AG08396 (cell line): Measurements from ENCODE around the gene TNN.
A peak's percentile ranks its signal among the peaks of the same experiment; 100 is the strongest.

Source experiments
- DNase-seq: peaks from one replicate; pipeline ENCODE4 v3.0.0; 2012; ENCODE audit warnings: low spot score, mixed read lengths

The TNN gene

DNA sequence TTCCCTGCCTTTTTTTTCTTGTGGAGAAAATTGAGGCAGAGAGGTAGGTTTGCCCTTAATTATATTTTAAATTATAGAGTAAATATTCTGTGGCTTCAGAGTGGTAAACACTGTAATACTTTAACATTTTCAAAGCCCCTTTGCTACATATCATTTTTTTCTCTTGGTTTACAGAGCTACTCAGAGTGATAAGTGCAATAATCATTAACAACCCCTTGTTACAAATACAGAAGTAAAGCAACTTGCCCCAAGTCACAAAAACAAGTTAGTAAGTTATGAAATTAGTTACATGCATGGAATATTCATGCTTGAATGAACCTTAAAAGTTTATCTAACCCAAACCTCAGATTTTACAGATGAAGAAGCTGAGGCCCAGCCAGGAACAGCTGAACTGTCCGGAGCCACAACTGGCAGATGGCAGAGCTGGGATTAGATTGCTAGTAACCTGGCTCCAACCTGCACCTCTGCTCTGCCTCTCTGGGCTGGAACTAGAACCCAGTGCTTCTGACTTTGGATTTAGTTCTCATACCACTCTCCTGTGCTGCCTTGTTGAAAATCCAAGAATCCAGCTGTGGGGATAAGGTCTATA is 48.7 kb downstream of the TNN start:
- DNase-seq: no peak

DNA sequence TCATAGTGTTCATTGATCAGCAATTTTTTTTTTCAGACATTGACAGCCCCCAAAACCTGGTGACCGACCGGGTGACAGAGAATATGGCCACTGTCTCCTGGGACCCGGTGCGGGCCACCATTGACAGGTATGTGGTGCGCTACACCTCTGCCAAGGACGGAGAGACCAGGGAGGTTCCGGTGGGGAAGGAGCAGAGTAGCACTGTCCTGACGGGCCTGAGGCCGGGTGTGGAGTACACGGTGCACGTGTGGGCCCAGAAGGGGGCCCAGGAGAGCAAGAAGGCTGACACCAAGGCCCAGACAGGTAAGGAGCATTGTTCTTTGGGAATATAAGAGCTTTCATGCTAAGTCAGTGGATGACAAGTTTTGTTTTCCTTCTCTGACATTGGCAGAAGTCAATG is 49.3 kb downstream of the TNN start:
- no peak for DNase-seq

DNA sequence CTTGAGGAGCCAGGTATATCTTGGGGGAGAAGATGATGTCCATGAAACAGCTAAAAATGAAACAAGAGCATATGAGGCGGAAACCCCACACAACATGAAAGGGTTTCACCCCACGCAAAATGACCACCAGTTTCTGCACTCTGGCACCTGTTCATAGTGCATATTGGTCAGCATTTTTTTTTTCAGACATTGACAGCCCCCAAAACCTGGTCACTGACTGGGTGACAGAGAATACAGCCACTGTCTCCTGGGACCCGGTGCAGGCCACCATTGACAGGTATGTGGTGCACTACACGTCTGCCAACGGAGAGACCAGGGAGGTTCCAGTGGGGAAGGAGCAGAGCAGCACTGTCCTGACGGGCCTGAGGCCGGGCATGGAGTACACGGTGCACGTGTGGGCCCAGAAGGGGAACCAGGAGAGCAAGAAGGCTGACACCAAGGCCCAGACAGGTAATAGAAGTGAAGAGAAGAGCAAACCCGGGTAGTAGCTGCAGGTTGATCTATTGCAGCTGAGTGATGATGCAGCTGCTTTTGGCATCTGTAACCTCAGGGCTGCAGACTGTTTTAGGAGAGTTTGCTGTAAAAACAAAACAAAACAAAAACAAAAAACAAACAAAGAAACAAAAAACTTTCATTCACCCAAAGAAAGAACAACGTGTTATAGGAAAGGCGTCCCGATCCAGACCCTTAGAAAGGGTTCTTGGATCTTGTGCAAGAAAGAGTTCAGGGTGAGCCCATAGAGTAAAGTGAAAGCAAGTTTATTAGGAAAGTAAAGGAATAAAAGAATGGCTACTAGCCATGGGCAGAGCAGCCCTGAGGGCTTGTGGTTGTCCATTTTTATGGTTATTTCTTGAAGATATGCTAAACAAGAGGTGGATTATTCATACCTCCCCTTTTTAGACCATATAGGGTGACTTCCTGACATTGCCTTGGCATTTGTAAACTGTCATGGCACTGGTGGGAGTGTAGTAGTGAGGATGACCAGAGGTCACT is 51.0 kb downstream of the TNN start:
- no peak for DNase-seq

DNA sequence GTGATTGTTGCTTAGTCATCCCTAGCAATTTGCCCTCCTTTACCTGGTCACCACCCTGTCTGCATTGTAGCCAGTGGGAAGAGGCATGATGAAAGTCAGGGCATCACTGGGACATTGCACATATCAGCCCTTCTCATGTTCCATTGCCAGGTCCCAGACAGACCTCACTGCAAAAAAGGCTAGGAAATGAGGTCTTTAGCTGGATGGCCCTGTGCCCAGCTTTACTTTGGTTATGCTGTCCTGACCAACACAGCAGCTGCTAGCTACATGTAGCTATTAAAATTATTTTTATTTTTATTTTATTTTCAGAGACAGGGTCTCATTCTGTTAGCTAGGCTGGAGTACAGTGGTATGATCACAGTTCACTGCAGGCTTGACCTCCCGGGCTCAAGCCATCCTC is 52.9 kb downstream of the TNN start:
- DNase-seq: no peak

DNA sequence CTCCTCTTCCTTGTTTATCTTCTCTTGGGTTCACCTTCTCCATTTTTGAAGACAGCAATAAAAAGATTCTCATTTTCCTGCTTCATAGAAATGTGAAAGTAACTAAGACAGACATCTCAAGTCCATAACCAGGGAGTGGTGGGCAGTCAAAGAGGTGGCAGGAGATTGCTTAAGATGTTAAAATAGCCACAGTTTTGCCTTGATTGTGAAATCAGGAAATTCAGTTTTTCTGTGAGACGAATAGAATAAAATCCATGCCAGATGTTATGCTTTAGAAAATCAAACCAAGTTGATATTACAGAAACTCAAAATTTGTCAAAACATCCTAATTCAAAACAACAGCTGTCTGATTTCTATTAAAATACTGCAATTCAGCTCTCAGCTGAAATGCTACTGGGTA is 57.2 kb downstream of the TNN start:
- no peak for DNase-seq

DNA sequence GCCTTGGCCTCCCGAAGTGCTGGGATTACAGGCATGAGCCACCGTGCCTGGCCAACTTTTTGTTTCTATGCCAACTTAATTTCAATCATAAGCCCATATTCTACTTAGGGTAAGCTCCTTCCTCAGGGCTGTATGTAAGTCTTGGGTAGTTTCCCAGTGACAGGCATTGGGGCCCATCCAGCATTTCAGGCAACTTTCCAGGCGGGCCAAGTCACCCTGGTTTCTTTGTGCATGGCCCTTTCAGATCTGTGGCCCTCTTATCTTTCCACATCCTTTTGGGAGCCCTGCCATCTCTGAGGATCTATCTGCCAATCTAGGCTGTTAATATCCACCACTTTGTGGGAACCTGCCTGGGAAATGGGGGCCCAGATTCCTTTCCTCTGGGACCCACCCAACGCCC is 58.7 kb downstream of the TNN start:
- DNase-seq: no peak

DNA sequence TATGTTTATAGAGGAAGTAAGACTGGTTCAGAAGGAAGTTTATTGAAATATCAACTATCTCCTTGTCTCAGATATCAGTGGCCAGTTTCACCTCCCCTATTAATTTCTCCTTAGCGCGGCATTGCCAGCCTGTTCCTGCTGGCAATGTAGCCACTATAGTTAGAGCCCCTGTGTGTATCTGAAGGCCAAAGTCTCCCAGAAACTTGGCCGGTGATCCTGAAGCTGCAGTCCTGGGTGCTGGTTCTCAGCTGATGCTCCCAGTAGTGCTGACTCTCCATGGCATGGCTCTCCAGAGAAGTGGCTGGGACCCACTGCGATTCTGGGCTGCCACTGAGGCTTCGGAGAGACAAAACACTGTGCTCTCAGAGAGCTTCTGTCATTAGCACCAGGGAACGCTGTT is 59.9 kb downstream of the TNN start:
- no peak for DNase-seq

DNA sequence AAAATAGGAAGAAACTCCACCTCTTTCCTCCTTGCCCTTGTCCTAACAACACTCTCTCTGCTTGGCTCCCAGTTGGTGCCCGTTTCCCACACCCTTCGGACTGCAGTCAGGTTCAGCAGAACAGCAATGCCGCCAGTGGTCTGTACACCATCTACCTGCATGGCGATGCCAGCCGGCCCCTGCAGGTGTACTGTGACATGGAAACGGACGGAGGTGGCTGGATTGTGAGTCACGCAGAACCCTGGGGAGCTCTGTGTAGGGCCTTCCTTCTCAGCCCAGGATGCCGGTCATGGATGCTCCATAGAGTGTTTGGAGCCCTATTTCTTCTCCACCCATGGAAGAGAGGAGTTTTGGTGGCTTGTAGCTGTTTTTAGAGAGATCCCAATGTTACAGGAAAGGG is 60.9 kb downstream of the TNN start:
- DNase-seq: no peak

DNA sequence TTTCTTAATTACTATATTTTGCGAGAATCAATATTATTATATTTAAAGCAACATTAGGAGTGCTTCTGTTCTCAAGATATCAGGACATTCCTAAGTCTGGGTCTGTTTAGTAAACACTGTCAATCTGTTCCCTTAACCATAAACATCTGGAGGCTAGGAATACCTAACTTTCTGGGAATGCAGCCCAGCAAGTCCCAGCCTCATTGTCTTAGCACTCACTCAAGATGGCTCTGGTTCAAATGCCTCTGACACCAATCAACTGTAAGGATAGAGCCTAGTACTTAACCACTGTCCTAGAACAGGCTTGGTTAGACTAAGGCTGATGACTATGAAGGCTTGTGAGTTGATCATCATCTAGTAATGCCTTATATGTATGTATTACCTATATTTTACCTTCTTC is 61.5 kb downstream of the TNN start:
- peak; percentile 39 for DNase-seq

DNA sequence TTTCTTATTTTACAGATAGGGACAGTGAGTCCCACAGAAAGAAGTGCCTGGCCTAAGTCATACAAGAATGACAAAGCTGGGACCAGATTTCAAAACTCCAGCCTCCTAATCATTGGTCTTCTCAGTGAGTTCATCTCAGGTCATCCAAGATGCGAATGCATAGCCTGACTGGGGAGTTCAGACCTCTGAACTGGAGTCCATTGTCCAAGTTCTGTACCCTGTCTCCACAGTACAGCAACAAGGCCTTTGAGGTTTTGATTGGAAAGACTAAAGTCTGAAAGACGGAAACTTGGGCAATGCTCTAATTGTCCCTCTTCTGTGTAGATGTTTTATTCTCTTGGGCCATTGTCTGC is 62.0 kb downstream of the TNN start:
- DNase-seq: no peak

DNA sequence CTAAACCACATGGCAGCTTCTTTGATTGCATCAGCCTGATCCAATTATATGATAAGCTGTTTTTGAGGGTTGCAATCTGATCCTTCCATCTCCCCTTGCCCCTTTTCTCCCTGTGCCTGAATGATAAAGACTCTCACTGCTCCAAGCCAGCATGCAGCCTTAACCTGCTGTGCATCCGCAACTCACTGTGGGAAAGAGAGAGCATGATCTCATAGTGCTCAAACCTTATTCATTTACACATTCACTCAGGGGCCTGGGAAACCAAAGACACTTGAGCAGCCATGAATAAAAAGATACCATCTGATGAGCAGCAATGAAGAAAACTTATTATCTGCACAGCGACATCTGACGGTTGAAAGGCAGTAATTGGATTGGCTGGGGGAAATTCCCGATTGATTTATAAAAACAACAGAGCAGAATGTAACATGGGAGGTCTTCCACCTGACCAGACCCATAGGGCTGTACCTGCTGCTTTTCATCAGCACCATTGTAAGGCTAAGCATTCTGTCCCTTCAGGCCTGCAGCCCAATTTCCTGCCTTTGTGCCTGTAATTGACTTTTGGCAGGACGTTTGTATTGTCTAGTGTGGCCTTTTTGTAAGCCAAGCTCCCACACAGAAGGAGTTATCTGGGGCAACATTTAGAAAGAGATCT is 62.5 kb downstream of the TNN start:
- DNase-seq: peak; percentile 12

DNA sequence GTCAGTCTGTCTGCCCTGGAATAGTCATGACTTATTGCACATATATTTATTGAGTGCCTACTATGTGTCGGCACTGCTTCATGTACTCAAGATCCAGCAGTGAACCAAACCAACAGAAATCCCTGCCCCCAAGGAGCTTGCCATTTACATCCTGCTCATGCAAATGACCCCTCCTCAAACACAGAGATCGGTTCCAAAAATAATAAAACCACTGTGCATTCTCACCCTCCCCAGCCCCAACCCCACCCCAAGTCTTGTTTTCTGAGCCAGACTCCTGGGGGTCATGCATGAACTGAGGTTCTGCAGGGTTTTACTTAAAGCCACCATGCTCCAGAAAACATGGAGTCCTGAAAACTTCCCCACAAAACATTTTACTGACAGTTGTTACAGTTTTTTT is 63.0 kb downstream of the TNN start:
- DNase-seq: no peak

DNA sequence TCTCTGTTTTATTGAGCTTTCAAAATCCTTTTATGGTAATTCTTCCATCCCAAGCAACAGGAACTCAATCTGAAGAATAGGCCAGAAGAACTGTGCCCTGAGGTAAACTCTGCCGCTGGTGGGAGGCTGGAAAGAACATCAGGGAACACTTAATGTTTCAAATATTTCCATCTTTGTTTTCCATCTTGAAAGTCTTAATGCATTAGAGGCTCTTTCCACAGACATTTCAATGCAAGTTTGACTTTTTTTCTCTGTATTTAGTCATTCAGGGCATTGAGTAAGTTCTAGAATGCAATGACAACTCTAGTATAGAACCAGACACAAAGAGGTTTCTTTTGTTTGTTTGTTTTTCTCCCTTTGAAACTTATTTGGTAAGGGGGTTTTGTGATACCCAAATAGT is 63.5 kb downstream of the TNN start:
- DNase-seq: no peak

DNA sequence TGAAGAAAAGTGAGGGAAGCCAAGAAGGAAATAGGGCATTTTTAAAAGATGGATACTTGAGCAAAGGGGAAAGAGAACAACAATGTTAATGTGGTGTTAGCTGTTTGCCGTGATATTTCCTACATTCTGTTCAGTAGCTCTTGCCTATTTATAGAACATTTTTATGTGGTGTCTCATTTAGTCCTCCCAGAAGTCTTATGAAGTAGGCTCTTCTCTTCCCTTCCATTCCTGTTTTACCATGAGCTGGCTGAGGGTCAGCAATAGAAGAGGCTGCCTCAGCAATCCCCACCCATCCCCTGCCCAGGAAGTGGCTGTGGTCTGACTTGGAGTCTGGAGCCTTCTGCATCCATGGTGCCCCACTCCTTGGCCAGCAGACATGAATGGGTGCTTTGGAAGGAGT is 64.8 kb downstream of the TNN start:
- DNase-seq: peak; percentile 52

DNA sequence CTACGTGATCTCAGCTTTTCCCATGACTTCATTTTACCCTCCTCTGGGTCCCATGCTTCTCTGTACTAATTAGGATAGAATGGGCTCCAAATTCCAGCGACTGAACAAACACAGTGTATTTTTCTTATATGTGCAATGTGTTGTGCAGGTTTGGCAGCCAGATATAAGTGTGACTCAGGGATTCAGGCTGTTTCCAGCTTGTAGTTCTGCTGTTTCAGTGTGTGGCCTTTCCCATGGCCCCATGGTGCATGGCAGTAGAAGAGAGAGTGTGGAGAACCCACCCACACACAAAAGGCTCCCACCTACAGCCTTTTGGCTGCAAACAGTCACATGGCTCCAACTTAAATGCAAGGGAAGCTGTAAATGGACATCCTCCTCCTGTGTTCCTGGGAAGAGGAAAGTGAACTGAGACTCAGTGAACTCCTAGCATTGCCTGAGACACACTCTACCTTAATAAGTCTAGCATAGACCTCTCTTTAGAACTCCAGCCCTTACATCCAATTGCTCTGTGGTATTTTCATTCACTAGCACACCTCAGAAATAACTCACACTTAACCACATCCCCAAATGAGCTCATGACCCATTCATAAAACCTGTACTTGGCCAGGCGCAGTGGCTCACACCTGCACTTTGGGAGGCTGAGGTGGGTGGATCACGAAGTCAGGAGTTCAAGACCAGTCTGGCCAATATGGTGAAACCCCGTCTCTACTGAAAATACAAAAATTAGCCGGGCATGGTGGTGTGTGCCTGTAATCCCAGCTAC is 66.2 kb downstream of the TNN start:
- DNase-seq: no peak

DNA sequence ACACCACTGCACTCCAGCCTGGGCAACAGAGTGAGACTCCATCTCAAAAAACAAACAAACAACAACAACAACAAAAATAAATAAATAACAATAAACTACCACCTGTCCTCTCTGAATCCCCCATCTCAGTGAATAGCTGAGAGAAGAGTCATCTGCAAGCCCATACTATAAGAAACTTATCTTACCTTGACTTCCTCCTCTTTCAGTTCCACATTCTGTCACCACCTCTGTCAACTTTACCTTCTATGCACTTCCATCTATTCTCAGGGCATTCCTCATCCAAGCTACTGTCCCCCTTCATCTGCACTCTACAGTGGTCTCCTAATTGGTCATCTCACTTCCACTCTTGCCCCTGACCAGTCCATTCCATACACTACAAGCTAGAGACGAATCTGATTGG is 66.9 kb downstream of the TNN start:
- DNase-seq: no peak

DNA sequence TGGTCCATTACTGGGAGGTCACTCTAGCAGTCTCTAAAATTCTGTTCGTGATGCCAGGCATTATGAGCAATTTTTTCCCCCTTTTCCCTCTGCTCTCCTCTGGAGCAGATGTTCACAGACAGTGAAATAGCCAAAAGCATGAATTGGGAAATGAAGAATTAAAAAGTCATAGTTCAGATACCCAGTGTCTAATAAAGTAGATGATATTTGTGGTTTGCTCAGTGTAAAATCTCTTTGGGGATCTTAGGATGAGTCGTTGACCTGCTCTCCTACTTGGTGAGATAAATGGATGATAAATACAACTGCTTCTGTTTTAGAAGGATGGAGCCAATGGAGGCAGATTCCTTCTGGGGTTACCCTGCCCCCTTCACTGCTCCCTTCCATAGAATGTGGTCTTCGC is 68.6 kb downstream of the TNN start:
- DNase-seq: no peak

DNA sequence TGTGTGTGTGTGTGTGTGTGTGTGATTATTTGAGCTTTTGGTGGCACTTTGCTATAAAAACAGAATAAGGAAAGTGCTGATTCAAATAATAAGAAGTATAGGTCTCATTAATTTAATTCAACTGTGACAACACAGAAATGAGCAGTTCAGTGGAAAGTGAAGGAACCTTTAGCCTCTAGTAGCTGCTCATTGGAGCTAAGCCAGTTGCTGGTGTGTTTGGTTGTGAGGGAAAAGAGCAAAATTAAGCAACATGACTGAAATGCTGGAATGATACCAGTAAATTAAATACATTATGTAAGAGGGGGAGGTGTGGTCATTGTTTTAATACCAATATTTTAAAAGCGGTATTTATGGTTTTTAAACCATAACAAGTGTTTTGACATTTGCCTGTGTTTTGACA is 69.7 kb downstream of the TNN start:
- no peak for DNase-seq

DNA sequence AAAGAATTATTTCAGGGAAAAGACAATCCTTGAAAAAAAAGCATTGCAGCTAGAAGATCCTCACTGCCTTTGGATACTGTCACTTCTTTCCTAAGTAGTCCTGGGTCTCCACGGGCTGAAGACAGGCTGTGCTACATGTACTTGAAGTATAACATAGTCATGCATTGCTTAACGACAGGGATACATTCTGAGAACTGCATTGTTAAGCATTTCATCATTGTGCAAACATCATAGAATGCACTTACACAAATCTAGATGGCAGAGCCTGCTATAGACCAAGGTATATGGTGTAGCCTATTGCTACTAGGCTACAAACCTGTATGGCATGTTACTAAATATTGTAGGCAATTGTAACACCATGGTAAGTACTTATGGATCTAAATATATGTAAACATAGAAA is 70.9 kb downstream of the TNN start:
- no peak for DNase-seq

DNA sequence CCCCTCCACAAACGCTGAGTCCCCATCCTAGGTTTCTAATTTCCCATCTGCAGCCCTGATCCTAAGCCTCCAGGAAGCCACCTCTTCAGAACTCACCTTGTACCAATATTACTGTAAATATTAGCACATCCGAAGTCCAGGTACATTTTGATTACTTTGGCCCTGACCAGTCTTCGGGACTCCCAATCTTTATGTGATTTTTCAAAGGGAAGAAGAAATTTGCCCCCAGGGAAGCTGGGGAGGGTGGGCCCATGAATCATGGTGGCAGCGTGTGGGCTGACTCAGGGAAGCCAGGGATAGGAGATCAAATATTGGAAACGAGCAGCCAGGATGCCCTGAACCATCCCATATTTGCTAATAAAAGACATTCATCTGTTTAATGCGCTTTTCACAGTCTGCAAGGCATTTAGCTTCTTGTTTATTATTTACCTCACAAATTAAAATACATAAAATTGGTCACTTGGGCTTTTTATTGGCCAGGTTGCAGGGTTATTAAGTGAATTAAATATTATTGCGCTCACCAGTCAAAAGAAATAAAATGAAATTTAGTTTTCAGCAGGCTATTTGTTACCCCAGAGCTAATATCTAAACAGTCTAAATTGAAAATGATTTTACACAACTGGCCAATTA is 78.4 kb downstream of the TNN start:
- DNase-seq: no peak

DNA sequence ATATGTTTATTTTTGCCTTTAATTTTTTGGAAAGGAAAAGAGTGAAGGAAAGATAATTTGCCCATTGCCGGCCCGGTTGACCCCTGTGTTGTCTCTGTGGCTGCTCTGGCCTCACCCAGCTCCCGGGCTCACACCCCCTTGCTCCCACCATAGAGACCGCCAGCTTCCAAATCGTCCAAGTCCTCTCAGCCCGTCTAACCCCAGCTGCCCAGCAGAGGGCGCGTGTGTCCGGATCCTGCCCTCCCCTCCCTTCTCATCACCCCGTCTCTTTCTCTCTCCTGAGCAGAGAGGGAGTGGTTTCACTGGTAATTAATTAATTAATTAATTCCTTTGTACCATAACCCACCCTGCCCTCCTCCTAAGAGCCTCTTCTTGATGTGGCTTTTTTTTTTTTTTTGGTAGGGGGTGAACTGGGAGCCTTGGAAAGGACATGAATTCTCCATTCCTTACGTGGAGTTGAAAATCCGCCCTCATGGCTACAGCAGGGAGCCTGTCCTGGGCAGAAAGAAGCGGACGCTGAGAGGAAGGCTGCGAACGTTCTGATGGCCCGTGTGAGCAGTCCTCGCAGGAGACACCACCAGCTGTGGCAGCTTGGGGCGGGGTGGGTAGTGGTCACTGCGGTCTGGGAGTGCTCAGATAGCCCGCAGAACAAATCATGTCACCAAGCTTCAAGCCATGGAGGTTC is 79.0 kb downstream of the TNN start:
- DNase-seq: peak; percentile 72

DNA sequence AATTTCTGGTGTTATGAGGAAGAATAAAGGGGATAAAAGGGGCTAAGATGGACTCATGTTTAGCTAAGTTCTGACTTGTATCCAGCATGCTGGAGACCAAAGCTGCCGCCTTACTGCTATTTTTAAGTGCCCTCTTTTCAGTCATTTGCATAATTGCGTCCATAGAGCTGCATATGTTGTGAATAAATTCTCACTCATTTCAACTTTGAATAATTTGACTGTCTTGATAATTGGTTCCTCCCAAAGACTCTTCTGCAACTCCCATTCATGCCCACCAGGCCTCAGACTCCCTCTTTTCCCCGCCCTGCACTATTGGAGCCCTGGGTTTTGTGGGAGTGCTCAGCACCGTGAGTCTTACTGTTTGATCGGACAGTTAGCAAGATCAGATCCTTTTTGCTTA is 79.9 kb downstream of the TNN start:
- DNase-seq: no peak
